ENCODE results near the gene MFSD2A.
"Not testable (repeated sequence)": the region's sequence is repeated elsewhere in the genome, so short reads cannot be mapped to it uniquely, and the experiment has no call there.

The MFSD2A gene

GRCh38 chr1:39995973-39996393, 41.0 kb downstream of the MFSD2A start:
- H3K27me3 ChIP-seq (ENCODE audit: control insufficient read depth, insufficient read depth, low read length), result no peaks in the 10 kb centered on the region
- no peaks in the 10 kb centered on the region for H3K36me3 ChIP-seq (ENCODE audit: control insufficient read depth, insufficient read depth, low read length)
- no peak overlapping the region for H3K4me3 ChIP-seq (ENCODE audit: low read depth, low read length)
- no peaks in the 10 kb centered on the region for H3K4me1 ChIP-seq (ENCODE audit: control insufficient read depth, insufficient read depth, low read length)
- H3K9ac ChIP-seq (ENCODE audit: low read depth, low read length), result no peak overlapping the region
- no peaks in the 10 kb centered on the region for H3K9me3 ChIP-seq (ENCODE audit: control insufficient read depth, insufficient read depth, low read length)

- H3K9ac ChIP-seq (ENCODE audit: low read depth, low read length), result no peak overlapping the region
- no peaks in the 10 kb centered on the region for H3K4me1 ChIP-seq (ENCODE audit: control insufficient read depth, insufficient read depth, low read length)
These were observed 41.6 kb downstream of the MFSD2A start for GRCh38 chr1:39996396-39997004.

GRCh38 chr1:40001456-40001855, 46.5 kb downstream of the MFSD2A start:
- H3K4me3 ChIP-seq (ENCODE audit: low read depth, low read length), result no peak overlapping the region
- H3K9ac ChIP-seq (ENCODE audit: low read depth, low read length), result no peak overlapping the region
- no peaks in the 10 kb centered on the region for H3K27me3 ChIP-seq (ENCODE audit: control insufficient read depth, insufficient read depth, low read length)
- no peaks in the 10 kb centered on the region for H3K36me3 ChIP-seq (ENCODE audit: control insufficient read depth, insufficient read depth, low read length)
- H3K9me3 ChIP-seq (ENCODE audit: control insufficient read depth, insufficient read depth, low read length), result no peaks in the 10 kb centered on the region
- H3K4me1 ChIP-seq (ENCODE audit: control insufficient read depth, insufficient read depth, low read length), result peaks cover 3% of the 10 kb centered on the region

More at GRCh38 chr1:39996396-39997004, 41.6 kb downstream of the MFSD2A start:
- Histone ChIP-seq H3K36me3 (ENCODE audit: control insufficient read depth, insufficient read depth, low read length) (no peaks in the 10 kb centered on the region), H3K9me3 (ENCODE audit: control insufficient read depth, insufficient read depth, low read length) (no peaks in the 10 kb centered on the region), H3K27me3 (ENCODE audit: control insufficient read depth, insufficient read depth, low read length) (no peaks in the 10 kb centered on the region), H3K4me3 (ENCODE audit: low read depth, low read length) (no peak overlapping the region)

GRCh38 chr1:40003156-40004093, 48.5 kb downstream of the MFSD2A start:
- H3K4me3 ChIP-seq (ENCODE audit: low read depth, low read length), result no peak overlapping the region
- no peaks in the 10 kb centered on the region for H3K36me3 ChIP-seq (ENCODE audit: control insufficient read depth, insufficient read depth, low read length)
- no peaks in the 10 kb centered on the region for H3K27me3 ChIP-seq (ENCODE audit: control insufficient read depth, insufficient read depth, low read length)
- peaks cover 3% of the 10 kb centered on the region for H3K4me1 ChIP-seq (ENCODE audit: control insufficient read depth, insufficient read depth, low read length)
- no peaks in the 10 kb centered on the region for H3K9me3 ChIP-seq (ENCODE audit: control insufficient read depth, insufficient read depth, low read length)
- no peak overlapping the region for H3K9ac ChIP-seq (ENCODE audit: low read depth, low read length)

GRCh38 chr1:40004857-40005256, 49.9 kb downstream of the MFSD2A start:
- Histone ChIP-seq H3K9me3 (ENCODE audit: control insufficient read depth, insufficient read depth, low read length) (no peaks in the 10 kb centered on the region), H3K4me3 (ENCODE audit: low read depth, low read length) (no peak overlapping the region), H3K4me1 (ENCODE audit: control insufficient read depth, insufficient read depth, low read length) (peaks cover 3% of the 10 kb centered on the region), H3K36me3 (ENCODE audit: control insufficient read depth, insufficient read depth, low read length) (no peaks in the 10 kb centered on the region), H3K27me3 (ENCODE audit: control insufficient read depth, insufficient read depth, low read length) (no peaks in the 10 kb centered on the region), H3K9ac (ENCODE audit: low read depth, low read length) (no peak overlapping the region)

GRCh38 chr1:40007481-40008034, 52.6 kb downstream of the MFSD2A start:
- H3K36me3 ChIP-seq (ENCODE audit: control insufficient read depth, insufficient read depth, low read length); H3K4me3 ChIP-seq (ENCODE audit: low read depth, low read length); H3K27me3 ChIP-seq (ENCODE audit: control insufficient read depth, insufficient read depth, low read length): not testable (repeated sequence)

GRCh38 chr1:40011198-40011597, 56.3 kb downstream of the MFSD2A start:
- Histone ChIP-seq H3K4me3 (ENCODE audit: low read depth, low read length) (no peak overlapping the region), H3K27me3 (ENCODE audit: control insufficient read depth, insufficient read depth, low read length) (no peaks in the 10 kb centered on the region), H3K36me3 (ENCODE audit: control insufficient read depth, insufficient read depth, low read length) (no peaks in the 10 kb centered on the region), H3K9ac (ENCODE audit: low read depth, low read length) (no peak overlapping the region), H3K9me3 (ENCODE audit: control insufficient read depth, insufficient read depth, low read length) (no peaks in the 10 kb centered on the region), H3K4me1 (ENCODE audit: control insufficient read depth, insufficient read depth, low read length) (no peaks in the 10 kb centered on the region)

More at GRCh38 chr1:40007481-40008034, 52.6 kb downstream of the MFSD2A start:
- H3K9me3 ChIP-seq (ENCODE audit: control insufficient read depth, insufficient read depth, low read length); H3K4me1 ChIP-seq (ENCODE audit: control insufficient read depth, insufficient read depth, low read length); H3K9ac ChIP-seq (ENCODE audit: low read depth, low read length): not testable (repeated sequence)

GRCh38 chr1:40014253-40014706, 59.3 kb downstream of the MFSD2A start:
- Histone ChIP-seq H3K27me3 (ENCODE audit: control insufficient read depth, insufficient read depth, low read length) (no peaks in the 10 kb centered on the region), H3K36me3 (ENCODE audit: control insufficient read depth, insufficient read depth, low read length) (no peaks in the 10 kb centered on the region), H3K4me1 (ENCODE audit: control insufficient read depth, insufficient read depth, low read length) (no peaks in the 10 kb centered on the region), H3K9ac (ENCODE audit: low read depth, low read length) (no peak overlapping the region), H3K4me3 (ENCODE audit: low read depth, low read length) (no peak overlapping the region), H3K9me3 (ENCODE audit: control insufficient read depth, insufficient read depth, low read length) (no peaks in the 10 kb centered on the region)

- Histone ChIP-seq H3K9me3 (ENCODE audit: control insufficient read depth, insufficient read depth, low read length) (no peaks in the 10 kb centered on the region), H3K27me3 (ENCODE audit: control insufficient read depth, insufficient read depth, low read length) (no peaks in the 10 kb centered on the region), H3K36me3 (ENCODE audit: control insufficient read depth, insufficient read depth, low read length) (no peaks in the 10 kb centered on the region), H3K4me3 (ENCODE audit: low read depth, low read length) (no peak overlapping the region), H3K4me1 (ENCODE audit: control insufficient read depth, insufficient read depth, low read length) (no peaks in the 10 kb centered on the region), H3K9ac (ENCODE audit: low read depth, low read length) (no peak overlapping the region)
These were observed 60.1 kb downstream of the MFSD2A start for GRCh38 chr1:40014812-40015594.

- no peaks in the 10 kb centered on the region for H3K4me1 ChIP-seq (ENCODE audit: control insufficient read depth, insufficient read depth, low read length)
These were observed 63.1 kb downstream of the MFSD2A start for GRCh38 chr1:40017951-40018575.

More at GRCh38 chr1:40017951-40018575, 63.1 kb downstream of the MFSD2A start:
- H3K9ac ChIP-seq (ENCODE audit: low read depth, low read length), result no peak overlapping the region
- no peaks in the 10 kb centered on the region for H3K27me3 ChIP-seq (ENCODE audit: control insufficient read depth, insufficient read depth, low read length)
- H3K4me3 ChIP-seq (ENCODE audit: low read depth, low read length), result no peak overlapping the region
- H3K36me3 ChIP-seq (ENCODE audit: control insufficient read depth, insufficient read depth, low read length), result no peaks in the 10 kb centered on the region
- no peaks in the 10 kb centered on the region for H3K9me3 ChIP-seq (ENCODE audit: control insufficient read depth, insufficient read depth, low read length)
